GM12878 (cell line): ENCODE results near the gene MRPS35. TPM values are rescaled to one million over a fixed set of nuclear protein-coding genes. Genes with fewer than 3 reads are reported as not detected.
A peak's percentile ranks its signal among the peaks of the same experiment; 100 is the strongest.

Experiments
- ASH2L ChIP-seq: fragments of 300-600, 200-600 bp; sonication (generic); IDR thresholded peaks from 2 replicates; pipeline ENCODE4 v1.6.1; 2017; ENCODE audit warnings: low read depth, mild to moderate bottlenecking, borderline replicate concordance
- BCL11A ChIP-seq: IDR thresholded peaks from 2 replicates; pipeline ENCODE4 v1.6.1; 2011; ENCODE audit warnings: low read depth, low read length
- CBX3 ChIP-seq: fragments of 200-600 bp; sonication (generic); IDR thresholded peaks from 2 replicates; pipeline ENCODE4 v1.6.1; 2016; ENCODE audit warnings: low read depth, borderline replicate concordance
- CTCF ChIP-seq, 3 experiments: IDR thresholded peaks in 2 of 3; conservative IDR thresholded peaks in 1 of 3; 2 replicates each; pipeline ENCODE4 v1.5.1; 2011; ENCODE audit warnings: low read depth in 3 of 3, low read length in 3 of 3, mild to moderate bottlenecking in 3 of 3, control low read depth in 2 of 3, moderate library complexity in 2 of 3, inconsistent platforms in 1 of 3, mixed read lengths in 1 of 3; ENCODE audit not compliant: control insufficient read depth in 2 of 3, insufficient read depth in 1 of 3; ENCODE audit errors: extremely low read depth in 1 of 3
- E2F8 ChIP-seq: fragments of 450-650 bp; IDR thresholded peaks from 2 replicates; pipeline ENCODE4 v1.6.1; 2018; ENCODE audit warnings: mild to moderate bottlenecking, low read depth, moderate library complexity; ENCODE audit not compliant: partially characterized antibody
- HDGF ChIP-seq: fragments of 450-650 bp; IDR thresholded peaks from 2 replicates; pipeline ENCODE4 v1.6.1; 2016; ENCODE audit warnings: antibody characterized with exemption
- HSF1 ChIP-seq: fragments of 150-350 bp; IDR thresholded peaks from 2 replicates; pipeline ENCODE4 v1.6.1; 2014; ENCODE audit warnings: mild to moderate bottlenecking, low read depth, low read length
- PBX3 ChIP-seq: IDR thresholded peaks from 2 replicates; pipeline ENCODE4 v1.6.1; 2011; ENCODE audit warnings: mild to moderate bottlenecking, low read depth, low read length, moderate library complexity; ENCODE audit not compliant: insufficient replicate concordance
- RBBP5 ChIP-seq: fragments of 200-600 bp; sonication (generic); conservative IDR thresholded peaks from 2 replicates; pipeline ENCODE4 v1.6.1; 2016
- RELA ChIP-seq: fragments of 450-650 bp; IDR thresholded peaks from 2 replicates; pipeline ENCODE4 v1.8.0; 2014; ENCODE audit warnings: borderline replicate concordance; ENCODE audit not compliant: partially characterized antibody
- SIX5 ChIP-seq: IDR thresholded peaks from 2 replicates; pipeline ENCODE4 v1.6.1; 2011; ENCODE audit warnings: mild to moderate bottlenecking, low read depth, low read length, moderate library complexity; ENCODE audit not compliant: severe bottlenecking
- USF1 ChIP-seq: IDR thresholded peaks from 2 replicates; pipeline ENCODE4 v1.6.1; 2011; ENCODE audit warnings: borderline replicate concordance, low read depth, mild to moderate bottlenecking, moderate library complexity, mixed read lengths, low read length; ENCODE audit not compliant: insufficient read depth; ENCODE audit errors: extremely low read length
- USF2 ChIP-seq: IDR thresholded peaks from 2 replicates; pipeline ENCODE4 v1.6.1; 2011; ENCODE audit warnings: low read depth, low read length, improper control_type of control experiment, borderline replicate concordance
- ZNF592 ChIP-seq: fragments of 450-650 bp; IDR thresholded peaks from 2 replicates; pipeline ENCODE4 v1.6.1; 2017; ENCODE audit warnings: mild to moderate bottlenecking, moderate library complexity
- polyA plus RNA-seq, 11 experiments: library from polyadenylated mRNA; depleted of rRNA in 4 of 11; unstranded in 6 of 11; stranded (reverse) in 5 of 11; fragments of >200 nt; fragmentation: Nextera tagmentation in 4 of 11; fragmentation: Illumina TruSeq in 1 of 11; extraction: Ambion mirVana in 4 of 11; extraction: Trizol in 1 of 11; gene quantifications; 1 replicate in 1 of 11; 2 replicates in 10 of 11; pipeline versions ENCODE4 v1.2.1 to v1.2.3, GENCODE V29; 2011 to 2016; ENCODE audit warnings: inconsistent platforms in 2 of 11, missing spikeins in 2 of 11, low read depth in 1 of 11
- total RNA-seq, 4 experiments: library from RNA; depleted of rRNA in 3 of 4; stranded (reverse); fragments of >200 nt in 3 of 4; fragmentation: Illumina TruSeq in 1 of 4; extraction: Trizol in 1 of 4; gene quantifications; 2 replicates each; pipeline versions ENCODE4 v1.2.1 to v1.2.3, GENCODE V29; 2013 to 2021

Gene MRPS35
- total and polyA plus RNA-seq, 10 of the 15 experiments (the other 5 are each of a cell fraction or from before 2014, with no cell fraction given) = 45.7 to 111 (median 67.1) TPM

GRCh38 chr12:27710592-27711316, at the start of gene MRPS35 (continued):
- TF ChIP-seq ZNF592 (no peak), RELA (peak; percentile 35), BCL11A (no peak), CBX3 (no peak), E2F8 (no peak), USF1 (no peak), HSF1 (no peak), HDGF (peak; percentile 85; the same call in 1 of the 2 replicates), USF2 (no peak), ASH2L (no peak), CTCF (IDR thresholded peaks at IDR 0.05 in 2 of 3, conservative IDR thresholded peaks at IDR 0.05 in 1 of 3; ENCODE audit: control insufficient read depth in 2 of 3, extremely low read depth in 1 of 3, insufficient read depth in 1 of 3, low read depth in 3 of 3, low read length in 3 of 3) (no peak), SIX5 (peak; percentile 56), PBX3 (no peak), RBBP5 (0 out of 2 replicates have a peak, but pooled peaks have one; percentile 81)
